Adipocyte (in vitro differentiated cells): ENCODE data around the gene ELAVL3.
"Not testable (repeated sequence)": the region's sequence is repeated elsewhere in the genome, so short reads cannot be mapped to it uniquely, and the experiment has no call there.

ENCODE experiments used
- DNase-seq: peaks from one replicate; pipeline ENCODE4 v3.0.0-alpha.2; 2015; ENCODE audit warnings: low read depth
- H3K27me3 ChIP-seq: replicated peaks from 2 replicates; pipeline ENCODE4 v1.7.0; 2013; ENCODE audit warnings: mild to moderate bottlenecking, low read length, moderate library complexity; ENCODE audit not compliant: control insufficient read depth, insufficient read depth
- H3K36me3 ChIP-seq: 2 replicates; pipeline ENCODE4 v1.7.0; 2013; ENCODE audit warnings: low read length, mild to moderate bottlenecking, moderate library complexity; ENCODE audit not compliant: control insufficient read depth, insufficient read depth, severe bottlenecking
- H3K4me1 ChIP-seq: 2 replicates; pipeline ENCODE4 v1.7.0; 2013; ENCODE audit warnings: mild to moderate bottlenecking, low read length, moderate library complexity; ENCODE audit not compliant: control insufficient read depth, insufficient read depth
- H3K4me3 ChIP-seq: 2 replicates; pipeline ENCODE4 v1.7.0; 2013; ENCODE audit warnings: mild to moderate bottlenecking, low read length, moderate library complexity
- H3K9ac ChIP-seq: 2 replicates; pipeline ENCODE4 v1.7.0; 2013; ENCODE audit warnings: mild to moderate bottlenecking, low read length, moderate library complexity
- H3K9me3 ChIP-seq: 2 replicates; pipeline ENCODE4 v1.7.0; 2013; ENCODE audit warnings: mild to moderate bottlenecking, low read length, moderate library complexity; ENCODE audit not compliant: control insufficient read depth

Gene ELAVL3

GRCh38 chr19:11447347-11448262, 33.2 kb downstream of the ELAVL3 start:
- H3K9me3 ChIP-seq: no peaks in the 10 kb centered on the region
- H3K27me3 ChIP-seq: no peaks in the 10 kb centered on the region
- peaks cover 3% of the 10 kb centered on the region for H3K4me1 ChIP-seq
- no peak for DNase-seq
- H3K36me3 ChIP-seq: peaks cover 54% of the 10 kb centered on the region
- no peak overlapping the region for H3K4me3 ChIP-seq
- H3K9ac ChIP-seq: no peak overlapping the region

DNA sequence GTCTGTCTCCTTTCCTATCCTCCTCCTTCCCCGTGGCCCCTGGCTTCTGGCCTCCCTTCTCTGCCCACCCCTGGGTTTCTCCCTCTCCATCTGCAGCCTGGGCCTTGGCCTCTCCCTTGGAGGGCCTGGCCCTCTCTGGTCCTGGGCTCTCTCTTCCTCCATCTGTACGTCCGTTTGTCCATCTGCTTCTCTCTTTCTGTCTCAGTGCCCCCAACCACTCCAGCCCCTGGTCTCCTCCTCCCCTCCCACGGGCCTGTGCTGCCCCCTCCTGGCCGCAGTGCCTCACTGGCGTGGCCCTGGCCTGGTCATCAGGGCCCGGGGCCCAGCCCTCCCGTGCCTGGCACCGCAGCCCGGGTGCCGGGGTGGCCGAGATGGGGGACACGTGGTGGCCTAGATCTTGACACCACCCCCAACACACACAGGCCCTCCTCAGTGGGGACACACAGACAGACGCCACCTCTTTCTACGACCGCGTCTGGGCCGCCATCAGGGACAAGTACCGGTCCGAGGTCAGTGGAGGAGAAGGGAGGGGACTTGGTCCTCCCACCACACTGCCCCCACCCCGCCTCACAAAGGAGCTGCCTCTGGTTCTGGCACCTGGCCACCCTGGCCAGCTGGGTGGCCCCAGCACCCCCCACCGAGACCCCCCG, 34.1 kb downstream of the ELAVL3 start:
- Histone ChIP-seq H3K4me3 (no peak overlapping the region), H3K36me3 (peaks cover 61% of the 10 kb centered on the region)
- DNase-seq: peak; percentile 63

GRCh38 chr19:11446271-11446651, 34.6 kb downstream of the ELAVL3 start:
- Histone ChIP-seq H3K27me3 (no peaks in the 10 kb centered on the region), H3K9me3 (no peaks in the 10 kb centered on the region), H3K36me3 (peaks cover 66% of the 10 kb centered on the region), H3K4me1 (peaks cover 3% of the 10 kb centered on the region), H3K9ac (no peak overlapping the region), H3K4me3 (no peak overlapping the region)
- DNase-seq: no peak

More for the DNA sequence above, 34.1 kb downstream of the ELAVL3 start:
- no peak overlapping the region for H3K9ac ChIP-seq
- H3K27me3 ChIP-seq: no peaks in the 10 kb centered on the region
- H3K4me1 ChIP-seq: peaks cover 3% of the 10 kb centered on the region
- H3K9me3 ChIP-seq: no peaks in the 10 kb centered on the region

DNA sequence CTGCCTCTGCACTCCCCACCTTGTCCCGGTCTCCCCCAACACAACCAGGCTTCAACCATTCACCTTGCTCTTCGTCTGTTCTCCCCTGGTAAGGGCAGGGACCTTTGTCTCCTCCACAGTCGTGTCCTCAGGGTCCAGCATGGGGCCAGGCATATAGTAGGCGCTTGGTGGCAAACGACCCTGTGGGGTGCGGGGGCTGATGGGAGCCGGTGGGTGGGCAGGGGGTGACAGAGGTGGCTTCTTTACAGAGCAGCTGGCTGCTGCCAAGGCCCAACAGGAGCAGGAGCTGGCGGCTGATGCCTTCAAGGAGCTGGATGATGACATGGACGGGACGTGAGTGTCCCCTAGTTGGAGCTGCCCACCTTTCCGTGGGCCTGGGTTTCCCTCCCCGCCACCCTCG, 35.7 kb downstream of the ELAVL3 start:
- Histone ChIP-seq H3K4me3 (no peak overlapping the region), H3K36me3 (peaks cover 76% of the 10 kb centered on the region), H3K4me1 (peaks cover 3% of the 10 kb centered on the region)

GRCh38 chr19:11444059-11444458, 36.8 kb downstream of the ELAVL3 start:
- Histone ChIP-seq H3K4me3 (no peak overlapping the region), H3K36me3 (peaks cover 69% of the 10 kb centered on the region), H3K9me3 (no peaks in the 10 kb centered on the region), H3K9ac (peak overlapping the region; percentile 11), H3K4me1 (peaks cover 3% of the 10 kb centered on the region), H3K27me3 (no peaks in the 10 kb centered on the region)
- no peak for DNase-seq

More for the DNA sequence above, 35.7 kb downstream of the ELAVL3 start:
- H3K9ac ChIP-seq: no peak overlapping the region
- H3K9me3 ChIP-seq: no peaks in the 10 kb centered on the region
- no peaks in the 10 kb centered on the region for H3K27me3 ChIP-seq
- no peak for DNase-seq

DNA sequence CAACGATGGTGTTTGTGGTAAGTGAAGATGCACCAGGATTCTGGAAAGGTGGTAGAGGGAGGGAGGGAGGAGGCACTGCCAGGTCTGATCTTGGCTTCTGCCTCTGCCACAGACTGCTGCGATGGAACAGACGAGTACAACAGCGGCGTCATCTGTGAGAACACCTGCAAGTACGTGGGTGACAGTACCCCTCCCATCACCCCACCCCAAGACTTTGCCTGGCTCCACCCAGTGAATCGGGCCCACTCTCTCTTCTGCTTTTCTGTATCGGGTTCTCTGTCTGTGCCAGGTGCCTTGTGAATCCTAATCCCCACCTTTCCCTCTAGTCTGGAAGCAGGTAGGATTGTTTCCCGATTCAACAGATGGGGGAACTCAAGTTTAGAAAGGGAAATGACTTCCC, 42.9 kb downstream of the ELAVL3 start:
- Histone ChIP-seq H3K4me3 (no peak overlapping the region), H3K9ac (no peak overlapping the region), H3K27me3 (no peaks in the 10 kb centered on the region), H3K9me3 (no peaks in the 10 kb centered on the region), H3K4me1 (peaks cover 13% of the 10 kb centered on the region), H3K36me3 (peaks cover 33% of the 10 kb centered on the region)
- DNase-seq: no peak

GRCh38 chr19:11435833-11436313, 45.0 kb downstream of the ELAVL3 start:
- H3K4me1 ChIP-seq: peaks cover 13% of the 10 kb centered on the region
- H3K9me3 ChIP-seq: no peaks in the 10 kb centered on the region
- H3K4me3 ChIP-seq: peak overlapping the region; percentile 99
- no peaks in the 10 kb centered on the region for H3K27me3 ChIP-seq
- peak overlapping the region; percentile 97 for H3K9ac ChIP-seq
- peak; percentile 54 for DNase-seq
- H3K36me3 ChIP-seq: peaks cover 14% of the 10 kb centered on the region

- H3K4me1 ChIP-seq: peaks cover 13% of the 10 kb centered on the region
- peaks cover 9% of the 10 kb centered on the region for H3K36me3 ChIP-seq
- peak within 1 kb of the TSS; percentile 97 for H3K9ac ChIP-seq
- no peaks in the 10 kb centered on the region for H3K27me3 ChIP-seq
- no peaks in the 10 kb centered on the region for H3K9me3 ChIP-seq
- peak within 1 kb of the TSS; percentile 99 for H3K4me3 ChIP-seq
- DNase-seq: peak; percentile 99
These were observed 45.6 kb downstream of the ELAVL3 start, which contains the start of the genes ODAD3 and PRKCSH for GRCh38 chr19:11435057-11435832. Gene ODAD3 (minus strand): TSS chr19:11435121. CDS start chr19:11435016, 105 bp downstream. Gene PRKCSH (plus strand): TSS chr19:11435635. CDS start chr19:11436118, 483 bp downstream.

DNA sequence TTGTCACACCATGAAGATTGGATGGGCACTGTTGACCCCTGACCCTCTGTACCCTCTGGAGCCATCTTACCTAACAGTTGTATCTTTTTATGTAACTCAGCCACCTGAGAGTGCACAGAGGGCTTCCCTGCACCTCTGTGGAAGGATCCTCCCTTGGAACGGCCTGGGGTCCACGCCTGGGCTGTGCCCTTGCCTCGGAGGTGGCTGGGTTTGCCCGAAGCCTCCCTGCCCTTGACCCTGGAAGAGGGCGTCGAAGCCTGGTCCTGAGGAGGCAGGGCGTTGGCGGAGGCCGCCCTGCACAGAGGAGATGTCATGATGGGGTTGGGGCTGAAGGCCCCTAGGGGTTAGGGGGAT, 46.2 kb downstream of the ELAVL3 start:
- H3K9me3 ChIP-seq: no peaks in the 10 kb centered on the region
- H3K27me3 ChIP-seq: no peaks in the 10 kb centered on the region
- H3K36me3 ChIP-seq: peaks cover 9% of the 10 kb centered on the region
- DNase-seq: no peak
- H3K4me1 ChIP-seq: peaks cover 13% of the 10 kb centered on the region
- peak overlapping the region; percentile 97 for H3K9ac ChIP-seq
- H3K4me3 ChIP-seq: peak overlapping the region; percentile 99

DNA sequence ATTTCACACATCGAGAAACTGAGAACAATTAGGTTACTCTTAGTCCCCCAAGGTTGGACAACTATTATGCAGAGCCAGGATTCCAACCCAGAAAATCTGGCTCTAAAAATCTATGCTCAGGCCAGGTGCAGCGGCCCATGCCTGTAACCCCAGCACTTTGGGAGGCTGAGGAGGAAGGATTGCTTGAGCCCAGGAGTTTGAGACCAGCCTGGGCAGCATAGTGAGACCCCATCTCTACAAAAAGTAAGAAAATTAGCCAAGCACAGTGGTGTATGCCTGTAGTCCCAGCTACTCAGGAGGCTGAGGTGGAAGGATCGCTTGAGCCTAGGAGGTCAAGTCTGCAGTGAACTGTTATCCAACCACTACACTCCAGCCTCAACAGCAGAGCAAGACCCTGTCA, 47.3 kb downstream of the ELAVL3 start:
- H3K36me3 ChIP-seq, H3K27me3 ChIP-seq, H3K9me3 ChIP-seq, DNase-seq, H3K4me3 ChIP-seq, H3K9ac ChIP-seq: not testable (repeated sequence)
- H3K4me1 ChIP-seq: peaks cover 13% of the 10 kb centered on the region

DNA sequence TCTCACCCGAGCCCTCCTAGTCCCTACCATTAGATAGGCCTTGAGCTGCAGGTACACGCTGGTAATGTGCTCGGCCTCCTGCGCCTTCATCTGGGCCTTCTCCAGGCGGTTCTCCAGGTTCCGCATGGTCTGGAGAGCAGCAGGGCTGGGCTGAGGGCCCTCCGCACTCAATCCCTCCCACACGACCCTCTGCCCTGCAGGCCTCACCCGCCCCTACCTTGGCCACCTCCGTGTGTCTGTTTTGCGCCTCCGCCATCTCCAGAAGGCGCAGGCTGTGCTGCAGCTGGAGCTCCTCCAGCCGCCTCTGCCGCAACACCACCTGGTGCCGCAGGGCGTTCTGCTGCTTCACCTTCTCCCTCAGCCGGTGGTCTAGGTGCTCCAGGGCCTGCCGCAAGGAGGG, 54.2 kb downstream of the ELAVL3 start:
- H3K27me3 ChIP-seq: peaks cover 14% of the 10 kb centered on the region
- H3K9me3 ChIP-seq: no peaks in the 10 kb centered on the region
- no peak overlapping the region for H3K9ac ChIP-seq
- H3K4me1 ChIP-seq: no peaks in the 10 kb centered on the region
- H3K36me3 ChIP-seq: no peaks in the 10 kb centered on the region
- no peak overlapping the region for H3K4me3 ChIP-seq
- DNase-seq: no peak
